ENCODE measurements around the gene IL7R.

GRCh38 chr5:35887321-35888100, 30.8 kb downstream of the IL7R start:
- TF ChIP-seq POLR2A (IDR thresholded peaks at IDR 0.05) (no peak), CTCF (IDR thresholded peaks at IDR 0.05) (no peak)
